Calu3 (cell line): ENCODE measurements around the gene COL4A4. TPM values are rescaled to one million over a fixed set of nuclear protein-coding genes. Genes with fewer than 3 reads are reported as not detected.
"Not testable (repeated sequence)": the region's sequence is repeated elsewhere in the genome, so short reads cannot be mapped to it uniquely, and the experiment has no call there.

Source experiments
- BruUV-seq: library from RNA; stranded (reverse); fragments of 400-500 nt; replicated peaks from 2 replicates; lab custom pipeline; 2021; lab: Mats Ljungman, UMichigan
- CTCF ChIA-PET: fragments of 300-600 bp; sonication (Branson Sonifier 250); formaldehyde crosslinking; loops from one replicate; lab custom pipeline; 2022; ENCODE audit warnings: antibody characterized with exemption; lab: Charles Lee
- DNase-seq: peaks from one replicate; pipeline ENCODE4 v3.0.0; 2022
- H3K27ac Mint-ChIP-seq: one replicate; pipeline ENCODE4 v1.8.0; 2022; ENCODE audit warnings: mixed read lengths; ENCODE audit not compliant: unreplicated experiment
- H3K27me3 Mint-ChIP-seq: one replicate; pipeline ENCODE4 v1.8.0; 2022; ENCODE audit warnings: mixed read lengths; ENCODE audit not compliant: unreplicated experiment
- H3K36me3 Mint-ChIP-seq: one replicate; pipeline ENCODE4 v1.8.0; 2022; ENCODE audit warnings: mild to moderate bottlenecking, moderate library complexity, mixed read lengths; ENCODE audit not compliant: insufficient read depth, unreplicated experiment
- H3K4me1 Mint-ChIP-seq: one replicate; pipeline ENCODE4 v1.8.0; 2022; ENCODE audit warnings: mild to moderate bottlenecking, low read depth, mixed read lengths; ENCODE audit not compliant: unreplicated experiment
- H3K4me3 Mint-ChIP-seq: one replicate; pipeline ENCODE4 v1.8.0; 2022; ENCODE audit warnings: mild to moderate bottlenecking, low read depth, moderate library complexity, mixed read lengths; ENCODE audit not compliant: unreplicated experiment
- H3K9me3 Mint-ChIP-seq: one replicate; pipeline ENCODE4 v1.8.0; 2022; ENCODE audit warnings: low read depth, mixed read lengths; ENCODE audit not compliant: unreplicated experiment
- intact Hi-C: fragments of 100-400 bp; cut with micrococcal nuclease; formaldehyde crosslinking; loops from one replicate; pipeline ENCODE4 v1.10.0; 2022; ENCODE audit not compliant: unreplicated experiment
- total RNA-seq: library from RNA; stranded (reverse); gene quantifications from 2 replicates; pipeline ENCODE4 v1.2.3, GENCODE V29; 2022
- TF ChIP-seq, protein P1 (sequence below): fragments of 200-600 bp; IDR thresholded peaks from one replicate; pipeline ENCODE4 v1.8.0; 2022; ENCODE audit warnings: antibody characterized with exemption; ENCODE audit not compliant: unreplicated experiment

COL4A4 gene
- total RNA-seq, 1 experiment from 2014 or later = 17.2 TPM

- BruUV-seq = no TSS peak
- Mint-ChIP-seq H3K27ac (peak overlapping the region; percentile 82), H3K36me3 (no peaks in the 10 kb centered on the region), H3K27me3 (no peaks in the 10 kb centered on the region), H3K9me3 (no peaks in the 10 kb centered on the region), H3K4me3 (peak overlapping the region; percentile 41), H3K4me1 (peaks cover 62% of the 10 kb centered on the region)
- TF ChIP-seq, protein P1, sequence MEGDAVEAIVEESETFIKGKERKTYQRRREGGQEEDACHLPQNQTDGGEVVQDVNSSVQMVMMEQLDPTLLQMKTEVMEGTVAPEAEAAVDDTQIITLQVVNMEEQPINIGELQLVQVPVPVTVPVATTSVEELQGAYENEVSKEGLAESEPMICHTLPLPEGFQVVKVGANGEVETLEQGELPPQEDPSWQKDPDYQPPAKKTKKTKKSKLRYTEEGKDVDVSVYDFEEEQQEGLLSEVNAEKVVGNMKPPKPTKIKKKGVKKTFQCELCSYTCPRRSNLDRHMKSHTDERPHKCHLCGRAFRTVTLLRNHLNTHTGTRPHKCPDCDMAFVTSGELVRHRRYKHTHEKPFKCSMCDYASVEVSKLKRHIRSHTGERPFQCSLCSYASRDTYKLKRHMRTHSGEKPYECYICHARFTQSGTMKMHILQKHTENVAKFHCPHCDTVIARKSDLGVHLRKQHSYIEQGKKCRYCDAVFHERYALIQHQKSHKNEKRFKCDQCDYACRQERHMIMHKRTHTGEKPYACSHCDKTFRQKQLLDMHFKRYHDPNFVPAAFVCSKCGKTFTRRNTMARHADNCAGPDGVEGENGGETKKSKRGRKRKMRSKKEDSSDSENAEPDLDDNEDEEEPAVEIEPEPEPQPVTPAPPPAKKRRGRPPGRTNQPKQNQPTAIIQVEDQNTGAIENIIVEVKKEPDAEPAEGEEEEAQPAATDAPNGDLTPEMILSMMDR = no peak
- CTCF ChIA-PET = no interaction called here
- intact Hi-C loops = loop anchor here (2.0 to 5.0 kb wide), 2 partner anchors 15 to 42 kb away; partner anchors contain the start of genes COL4A3 and COL4A4
- DNase-seq = peak; percentile 22
These were observed 16.1 kb upstream of the COL4A4 start for GRCh38 chr2:227179988-227180685.

DNA sequence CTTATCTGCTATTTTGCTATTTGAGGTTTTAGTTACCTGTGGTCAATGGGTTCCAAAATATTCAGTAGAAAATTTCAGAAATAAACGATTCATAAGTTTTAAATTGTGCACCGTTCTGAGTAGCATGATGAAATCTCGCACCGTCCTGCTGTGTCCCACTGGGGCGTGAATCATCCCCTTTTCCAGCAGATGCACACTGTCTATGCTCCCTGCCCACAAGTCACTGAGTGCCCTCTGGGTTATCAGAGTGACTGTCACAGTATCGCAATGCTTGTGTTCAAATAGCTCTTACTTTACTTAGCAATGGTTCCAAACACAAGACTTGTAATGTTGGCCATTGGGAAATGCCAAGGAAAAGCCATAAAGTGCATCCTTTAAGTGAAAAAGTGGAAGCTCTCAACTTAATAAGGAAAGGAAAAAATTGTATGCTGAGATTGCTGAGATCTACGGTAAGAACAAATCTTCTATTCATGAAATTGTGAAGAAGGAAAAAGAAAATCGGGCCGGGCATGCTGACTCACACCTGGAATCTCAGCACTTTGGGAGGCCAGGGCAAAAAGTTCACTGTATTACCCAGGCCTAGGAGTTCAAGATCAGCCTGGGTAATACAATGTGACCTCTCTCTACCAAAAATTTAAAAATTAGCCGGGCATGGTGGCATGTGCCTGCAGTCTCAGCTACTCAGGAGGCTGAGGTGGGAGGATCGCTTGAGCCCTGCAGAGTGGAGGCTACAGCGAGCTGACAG, 13.8 kb upstream of the COL4A4 start:
- no peak overlapping the region for H3K4me3 Mint-ChIP-seq
- peak overlapping the region; percentile 91 for H3K27ac Mint-ChIP-seq
- no peaks in the 10 kb centered on the region for H3K36me3 Mint-ChIP-seq
- H3K27me3 Mint-ChIP-seq = no peaks in the 10 kb centered on the region
- CTCF ChIA-PET = interaction anchor here (0.6 kb wide), 2 partner anchors 14 to 179 kb away, joined by 3 to 4 read pairs; partner anchors contain the start of genes COL4A3 and COL4A4
- peaks cover 44% of the 10 kb centered on the region for H3K4me1 Mint-ChIP-seq
- BruUV-seq = no TSS peak
- no peaks in the 10 kb centered on the region for H3K9me3 Mint-ChIP-seq
- intact Hi-C loops = no loop called here
- peak; percentile 58 for DNase-seq
- TF ChIP-seq, protein P1 = no peak

DNA sequence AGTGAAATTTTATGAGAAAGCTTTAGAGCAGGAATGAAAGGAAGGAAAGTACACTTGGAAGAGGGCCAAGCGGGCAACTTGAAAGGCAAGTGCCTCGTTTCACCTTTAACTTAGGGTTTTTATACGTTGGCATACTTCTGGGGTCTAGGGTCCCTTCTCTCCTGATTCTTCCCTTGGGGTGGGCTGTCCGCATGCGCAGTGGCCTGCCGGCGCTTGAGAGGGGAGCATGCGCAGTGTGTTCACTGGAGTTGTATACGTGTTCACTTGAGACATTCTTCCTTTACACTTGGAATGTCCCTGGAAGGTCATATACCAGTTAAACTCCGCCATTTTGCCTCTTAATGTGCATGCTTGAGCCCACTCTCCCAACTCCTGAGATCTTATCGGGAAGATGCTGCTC, 7.8 kb upstream of the COL4A4 start:
- H3K36me3 Mint-ChIP-seq, DNase-seq, CTCF ChIA-PET, H3K27ac Mint-ChIP-seq, BruUV-seq, H3K27me3 Mint-ChIP-seq, intact Hi-C loops, H3K4me3 Mint-ChIP-seq, H3K4me1 Mint-ChIP-seq, H3K9me3 Mint-ChIP-seq: not testable (repeated sequence)

- Mint-ChIP-seq H3K36me3 (peaks cover 22% of the 10 kb centered on the region), H3K4me3 (peak overlapping the region; percentile 90), H3K4me1 (peaks cover 39% of the 10 kb centered on the region), H3K27ac (no peak overlapping the region), H3K27me3 (no peaks in the 10 kb centered on the region), H3K9me3 (no peaks in the 10 kb centered on the region)
- TF ChIP-seq, protein P1 = no peak
- intact Hi-C loops = loop anchor here (2.0 kb wide), 1 partner anchor 16 kb away; no protein-coding TSS in a partner anchor
- BruUV-seq = no TSS peak
- DNase-seq = peak; percentile 49
- CTCF ChIA-PET = interaction anchor here (0.5 to 1.0 kb wide), 2 partner anchors 12 to 123 kb away, joined by 3 to 4 read pairs; no protein-coding TSS in a partner anchor
These were observed 822 bp upstream of the COL4A4 start for GRCh38 chr2:227164763-227165291.
